Neural progenitor cell (in vitro differentiated cells): Measurements from ENCODE around the gene TAC3. TPM values are rescaled to one million over a fixed set of nuclear protein-coding genes. Genes with fewer than 3 reads are reported as not detected.
A peak's percentile ranks its signal among the peaks of the same experiment; 100 is the strongest.

Experiments
- DNase-seq: peaks from one replicate; pipeline ENCODE4 v3.0.0-alpha.2; 2016; ENCODE audit warnings: low spot score
- H2AFZ ChIP-seq: fragments of 200-600 bp; sonication (generic); replicated peaks from 2 replicates; pipeline ENCODE4 v1.6.1; 2016; ENCODE audit warnings: antibody characterized with exemption
- H3F3A ChIP-seq: fragments of 200-600 bp; sonication (generic); 2 replicates; pipeline ENCODE4 v1.6.1; 2016; ENCODE audit warnings: antibody characterized with exemption, low read depth
- H3K27ac ChIP-seq: fragments of 200-600 bp; sonication (generic); 2 replicates; pipeline ENCODE4 v1.5.1; 2016; ENCODE audit warnings: mild to moderate bottlenecking
- H3K27me3 ChIP-seq: fragments of 200-600 bp; sonication (generic); 2 replicates; pipeline ENCODE4 v1.6.1; 2016; ENCODE audit warnings: mild to moderate bottlenecking, moderate library complexity
- H3K36me3 ChIP-seq: fragments of 200-600 bp; sonication (generic); 2 replicates; pipeline ENCODE4 v1.5.1; 2016
- H3K4me1 ChIP-seq: fragments of 200-600 bp; sonication (generic); 2 replicates; pipeline ENCODE4 v1.6.1; 2016; ENCODE audit warnings: mixed run types
- H3K4me2 ChIP-seq: fragments of 200-600 bp; sonication (generic); 2 replicates; pipeline ENCODE4 v1.6.1; 2016
- H3K4me3 ChIP-seq: fragments of 200-600 bp; sonication (generic); 2 replicates; pipeline ENCODE4 v1.5.1; 2016
- H3K79me2 ChIP-seq: fragments of 200-600 bp; sonication (generic); 2 replicates; pipeline ENCODE4 v1.6.1; 2016; ENCODE audit warnings: low read depth
- H3K9ac ChIP-seq: fragments of 200-600 bp; sonication (generic); 2 replicates; pipeline ENCODE4 v1.6.1; 2016
- H3K9me3 ChIP-seq: fragments of 200-600 bp; sonication (generic); 2 replicates; pipeline ENCODE4 v1.5.1; 2016; ENCODE audit warnings: low read depth
- H4K20me1 ChIP-seq: fragments of 200-600 bp; sonication (generic); 2 replicates; pipeline ENCODE4 v1.6.1; 2016; ENCODE audit warnings: low read depth
- H3K27ac Mint-ChIP-seq: 3 replicates; pipeline ENCODE4 v1.8.0; 2021; ENCODE audit warnings: mixed read lengths
- H3K27me3 Mint-ChIP-seq: 2 replicates; pipeline ENCODE4 v1.8.0; 2022; ENCODE audit warnings: low read depth, mild to moderate bottlenecking, inconsistent platforms, moderate library complexity, mixed read lengths; ENCODE audit not compliant: insufficient read depth
- H3K36me3 Mint-ChIP-seq: 3 replicates; pipeline ENCODE4 v1.8.0; 2021; ENCODE audit warnings: mixed read lengths
- H3K4me1 Mint-ChIP-seq: 3 replicates; pipeline ENCODE4 v1.8.0; 2021; ENCODE audit warnings: mixed read lengths
- H3K4me3 Mint-ChIP-seq: 3 replicates; pipeline ENCODE4 v1.8.0; 2021; ENCODE audit warnings: mild to moderate bottlenecking, moderate library complexity, mixed read lengths
- H3K9me3 Mint-ChIP-seq: 3 replicates; pipeline ENCODE4 v1.8.0; 2020; ENCODE audit warnings: mixed read lengths
- CTCF ChIP-seq: fragments of 200-600 bp; sonication (generic); IDR thresholded peaks from 2 replicates; pipeline ENCODE4 v1.5.1; 2017; ENCODE audit warnings: antibody characterized with exemption, mild to moderate bottlenecking
- EZH2 ChIP-seq: fragments of 200-600 bp; sonication (generic); IDR thresholded peaks from 2 replicates; pipeline ENCODE4 v1.6.1; 2017; ENCODE audit warnings: antibody characterized with exemption, mild to moderate bottlenecking, moderate library complexity
- EZH2phosphoT487 ChIP-seq: fragments of 200-600 bp; sonication (generic); IDR thresholded peaks from 2 replicates; pipeline ENCODE4 v1.6.1; 2017; ENCODE audit warnings: antibody characterized with exemption
- total RNA-seq: library from RNA; depleted of rRNA; stranded (reverse); fragments of >200 nt; gene quantifications from 2 replicates; pipeline ENCODE4 v1.2.3, GENCODE V29; 2015; ENCODE audit warnings: low replicate concordance

Gene TAC3
- total RNA-seq, 1 donor from 2014 or later = 6.0 TPM

GRCh38 chr12:57012600-57013465 lies 3.5 kb downstream of the TAC3 start:
- peaks cover 7% of the 10 kb centered on the region for H3K4me1 ChIP-seq
- peaks cover 5% of the 10 kb centered on the region for H3K4me1 Mint-ChIP-seq

GRCh38 chr12:57011438-57012424 lies 4.6 kb downstream of the TAC3 start:
- H3K36me3 Mint-ChIP-seq = no peaks in the 10 kb centered on the region
- H3K27ac Mint-ChIP-seq = no peak overlapping the region
- Histone ChIP-seq H3K79me2 (no peaks in the 10 kb centered on the region), H4K20me1 (no peaks in the 10 kb centered on the region), H3K4me2 (no peak overlapping the region), H3K4me3 (no peak overlapping the region), H3F3A (peaks cover 7% of the 10 kb centered on the region), H3K4me1 (peaks cover 6% of the 10 kb centered on the region), H2AFZ (no peak overlapping the region), H3K9ac (no peak overlapping the region), H3K36me3 (no peaks in the 10 kb centered on the region), H3K27ac (no peak overlapping the region), H3K27me3 (no peaks in the 10 kb centered on the region), H3K9me3 (no peaks in the 10 kb centered on the region)
- no peak for DNase-seq
- no peaks in the 10 kb centered on the region for H3K9me3 Mint-ChIP-seq
- H3K27me3 Mint-ChIP-seq = peaks cover 20% of the 10 kb centered on the region
- peaks cover 5% of the 10 kb centered on the region for H3K4me1 Mint-ChIP-seq
- no peak overlapping the region for H3K4me3 Mint-ChIP-seq
- TF ChIP-seq CTCF (no peak), EZH2 (no peak), EZH2phosphoT487 (no peak)

More at GRCh38 chr12:57012600-57013465, 3.5 kb downstream of the TAC3 start:
- H3K36me3 Mint-ChIP-seq = no peaks in the 10 kb centered on the region
- H3F3A ChIP-seq = no peaks in the 10 kb centered on the region
- H3K9me3 Mint-ChIP-seq = no peaks in the 10 kb centered on the region
- no peaks in the 10 kb centered on the region for H3K79me2 ChIP-seq
- H3K9ac ChIP-seq = no peak overlapping the region
- H3K27ac Mint-ChIP-seq = no peak overlapping the region
- DNase-seq = peak; percentile 29
- no peaks in the 10 kb centered on the region for H3K27me3 ChIP-seq
- H3K4me3 Mint-ChIP-seq = no peak overlapping the region
- no peaks in the 10 kb centered on the region for H3K36me3 ChIP-seq
- no peaks in the 10 kb centered on the region for H4K20me1 ChIP-seq
- H2AFZ ChIP-seq = no peak overlapping the region
- peaks cover 21% of the 10 kb centered on the region for H3K27me3 Mint-ChIP-seq
- TF ChIP-seq CTCF (peak; percentile 37), EZH2 (no peak), EZH2phosphoT487 (no peak)
- H3K4me3 ChIP-seq = no peak overlapping the region
- no peak overlapping the region for H3K27ac ChIP-seq
- no peak overlapping the region for H3K4me2 ChIP-seq
- no peaks in the 10 kb centered on the region for H3K9me3 ChIP-seq

DNA sequence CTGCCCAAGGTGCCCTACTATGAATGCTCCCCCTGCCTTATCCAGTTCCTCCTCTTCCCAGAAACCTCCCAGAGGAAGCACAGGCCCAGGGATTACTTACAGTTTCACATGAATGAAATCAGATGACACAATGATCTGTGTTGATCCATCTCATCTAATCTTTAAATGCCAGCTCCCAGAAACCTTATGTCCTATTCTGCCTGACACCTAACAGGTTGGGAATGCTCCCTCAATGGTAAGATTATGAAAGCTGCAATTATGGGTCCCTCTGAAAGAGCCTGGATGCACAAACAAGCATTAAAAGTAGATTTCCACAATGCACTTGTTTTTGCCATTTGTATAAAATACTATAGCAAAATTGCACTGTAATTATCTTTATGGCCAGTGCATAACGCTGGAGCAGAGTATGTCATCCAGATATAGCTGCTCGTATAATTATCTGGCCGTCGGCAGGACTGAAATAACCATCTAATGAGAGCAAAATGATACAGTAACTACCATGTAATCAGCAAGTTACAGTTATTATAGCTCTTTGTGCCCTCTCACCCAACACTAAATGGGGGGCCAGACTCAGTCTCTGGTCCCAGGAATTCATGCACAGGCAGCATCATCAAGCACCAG lies 5.6 kb downstream of the TAC3 start:
- Mint-ChIP-seq H3K9me3 (no peaks in the 10 kb centered on the region), H3K4me1 (peaks cover 5% of the 10 kb centered on the region), H3K27me3 (peaks cover 17% of the 10 kb centered on the region), H3K4me3 (no peak overlapping the region), H3K27ac (no peak overlapping the region), H3K36me3 (no peaks in the 10 kb centered on the region)
- no peak for DNase-seq
- H3K36me3 ChIP-seq = no peaks in the 10 kb centered on the region
- H3K79me2 ChIP-seq = peaks cover 5% of the 10 kb centered on the region
- H3K9ac ChIP-seq = no peak overlapping the region
- H3K4me2 ChIP-seq = no peak overlapping the region
- no peaks in the 10 kb centered on the region for H4K20me1 ChIP-seq
- TF ChIP-seq CTCF (no peak), EZH2phosphoT487 (no peak), EZH2 (no peak)
- no peaks in the 10 kb centered on the region for H3K4me1 ChIP-seq
- no peak overlapping the region for H2AFZ ChIP-seq
- H3K9me3 ChIP-seq = no peaks in the 10 kb centered on the region
- no peaks in the 10 kb centered on the region for H3K27me3 ChIP-seq
- H3K27ac ChIP-seq = no peak overlapping the region
- H3F3A ChIP-seq = peaks cover 8% of the 10 kb centered on the region
- no peak overlapping the region for H3K4me3 ChIP-seq
